ENCODE measurements around the gene MTHFSD.

DNA sequence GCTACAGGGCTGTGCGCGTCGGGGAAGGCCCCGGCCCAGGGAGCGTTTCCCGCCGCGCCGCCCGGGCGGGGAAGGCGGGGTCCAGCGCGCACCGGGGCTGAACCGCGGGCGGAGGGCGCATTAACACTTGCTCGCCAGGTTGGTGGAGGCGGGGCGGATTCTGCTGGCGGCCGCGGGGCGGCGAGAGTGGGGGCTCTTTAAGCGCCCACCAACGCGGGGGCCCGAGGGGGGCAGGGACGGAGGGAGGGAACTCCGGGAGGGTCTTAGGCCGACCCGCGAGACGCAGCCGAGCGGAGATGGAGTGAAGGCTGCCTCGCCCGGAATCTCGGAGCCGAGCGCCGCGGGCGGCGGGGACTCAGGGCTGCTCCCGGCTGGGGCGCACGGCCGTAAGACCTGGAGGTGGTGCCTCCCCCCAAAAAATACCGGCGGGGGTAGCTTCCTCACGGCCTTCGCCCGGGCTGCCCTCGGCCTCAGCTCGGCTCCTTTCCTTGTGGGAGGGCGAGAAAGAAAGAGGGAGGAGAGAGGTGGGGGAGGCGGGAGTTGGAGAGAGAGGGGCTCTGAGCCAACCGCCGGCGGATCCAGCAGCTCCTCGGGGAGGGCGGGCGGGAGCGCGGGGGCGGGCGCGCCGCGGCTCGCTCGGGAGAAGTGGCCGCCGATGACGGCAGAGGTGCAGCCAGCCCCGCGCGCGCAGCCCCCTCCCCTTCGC is 45.1 kb downstream of the MTHFSD start:
- TF ChIP-seq BRCA1 (IDR thresholded peaks at IDR 0.05; ENCODE audit: low read depth, low read length) (no peak), EP300 (IDR thresholded peaks at IDR 0.05; ENCODE audit: borderline replicate concordance in 1 of 2, low read depth in 2 of 2, low read length in 2 of 2) (no peak), KDM5A (IDR thresholded peaks at IDR 0.05; ENCODE audit: low read length) (no peak)
- TF ChIP-seq, protein P1, sequence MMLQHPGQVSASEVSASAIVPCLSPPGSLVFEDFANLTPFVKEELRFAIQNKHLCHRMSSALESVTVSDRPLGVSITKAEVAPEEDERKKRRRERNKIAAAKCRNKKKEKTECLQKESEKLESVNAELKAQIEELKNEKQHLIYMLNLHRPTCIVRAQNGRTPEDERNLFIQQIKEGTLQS (IDR thresholded peaks at IDR 0.05; ENCODE audit: insufficient read depth, low read depth, low read length): no peak

Measured in H1 (cell line).